ENCODE measurements around the gene VILL. TPM values are rescaled to one million over a fixed set of nuclear protein-coding genes. Genes with fewer than 3 reads are reported as not detected.

VILL gene
- total RNA-seq, 2 experiments from 2014 or later = 14.4 to 15.0 TPM

GRCh38 chr3:37955918-37956707 lies 34.5 kb upstream of the VILL start:
- Mint-ChIP-seq H3K4me3 (no peak overlapping the region), H3K9me3 (no peaks in the 10 kb centered on the region), H3K4me1 (peaks cover 16% of the 10 kb centered on the region)

GRCh38 chr3:37956723-37957538 lies 33.7 kb upstream of the VILL start:
- Mint-ChIP-seq H3K9me3 (no peaks in the 10 kb centered on the region), H3K27ac (peak overlapping the region; percentile 83), H3K36me3 (no peaks in the 10 kb centered on the region), H3K4me1 (peaks cover 16% of the 10 kb centered on the region), H3K27me3 (no peaks in the 10 kb centered on the region), H3K4me3 (no peak overlapping the region)
- no peak for DNase-seq

More at GRCh38 chr3:37955918-37956707, 34.5 kb upstream of the VILL start:
- peak overlapping the region; percentile 55 for H3K27ac Mint-ChIP-seq
- H3K27me3 Mint-ChIP-seq = no peaks in the 10 kb centered on the region
- no peak for DNase-seq
- H3K36me3 Mint-ChIP-seq = no peaks in the 10 kb centered on the region

DNA sequence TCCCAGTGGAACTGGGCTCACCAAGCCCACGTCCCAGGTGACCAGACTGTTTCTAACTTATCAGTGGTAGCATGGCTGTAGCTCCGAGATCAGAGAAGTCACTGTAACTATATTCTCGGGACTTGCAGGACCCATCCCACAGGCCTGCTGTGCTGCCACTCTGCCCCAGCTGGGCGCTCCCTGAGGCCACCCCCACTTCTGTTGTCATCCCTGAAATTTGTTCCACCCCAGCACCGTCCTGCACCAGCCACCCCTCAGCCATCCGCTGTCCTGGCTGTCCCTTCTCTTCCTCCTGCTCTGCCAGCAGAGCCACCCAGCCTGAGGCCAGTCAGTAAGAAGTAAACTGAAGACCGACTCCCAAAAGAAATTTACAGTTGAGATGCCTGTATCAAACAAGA lies 33.0 kb upstream of the VILL start:
- DNase-seq = no peak
- no peaks in the 10 kb centered on the region for H3K9me3 Mint-ChIP-seq
- H3K27ac Mint-ChIP-seq = peak overlapping the region; percentile 83
- H3K4me3 Mint-ChIP-seq = no peak overlapping the region
- H3K27me3 Mint-ChIP-seq = no peaks in the 10 kb centered on the region
- H3K4me1 Mint-ChIP-seq = peaks cover 16% of the 10 kb centered on the region
- no peaks in the 10 kb centered on the region for H3K36me3 Mint-ChIP-seq

DNA sequence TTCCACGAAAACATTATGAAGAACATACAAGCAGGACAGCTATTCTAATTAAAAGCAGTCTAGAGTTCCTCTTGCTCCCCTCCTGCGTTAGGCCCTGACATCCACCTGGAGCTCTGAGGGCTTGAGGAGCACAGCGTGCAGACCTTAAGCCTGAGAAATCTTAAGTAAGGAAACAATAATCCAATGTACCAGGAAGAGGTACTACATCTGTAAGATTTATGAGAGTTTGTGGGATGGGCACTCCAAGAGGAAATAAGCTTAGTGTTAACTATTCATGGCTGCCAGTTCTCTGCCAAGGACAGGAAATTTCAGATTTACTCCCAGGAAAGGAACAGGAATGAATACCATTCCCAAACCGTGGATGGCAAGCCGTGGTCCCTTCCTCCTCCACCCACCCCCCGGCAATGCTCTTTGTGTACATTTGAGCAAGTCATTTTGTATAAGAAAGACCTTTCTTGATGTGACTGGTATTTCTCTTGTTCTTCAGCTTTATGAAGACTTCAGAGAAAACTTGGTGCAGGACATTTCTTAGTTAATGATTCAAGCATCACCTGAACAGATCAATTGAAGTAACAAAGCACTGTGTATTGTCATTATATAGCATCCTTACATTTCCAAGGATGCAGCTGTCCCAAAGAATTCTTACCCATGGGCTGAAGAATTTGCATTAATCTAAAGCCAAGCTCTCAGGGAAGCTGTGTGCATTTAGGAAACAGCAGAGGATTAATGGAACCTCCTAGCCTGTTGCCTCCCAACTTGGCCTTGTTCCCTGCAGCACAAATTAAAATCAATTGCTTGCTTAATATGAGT lies 28.8 kb upstream of the VILL start:
- Mint-ChIP-seq H3K27me3 (no peaks in the 10 kb centered on the region), H3K4me3 (no peak overlapping the region), H3K9me3 (no peaks in the 10 kb centered on the region), H3K36me3 (no peaks in the 10 kb centered on the region), H3K4me1 (peaks cover 13% of the 10 kb centered on the region), H3K27ac (no peak overlapping the region)
- no peak for DNase-seq

- Mint-ChIP-seq H3K4me3 (no peak overlapping the region), H3K4me1 (peaks cover 6% of the 10 kb centered on the region), H3K9me3 (no peaks in the 10 kb centered on the region), H3K27ac (no peak overlapping the region), H3K27me3 (no peaks in the 10 kb centered on the region), H3K36me3 (no peaks in the 10 kb centered on the region)
- DNase-seq = no peak
Observed at GRCh38 chr3:37963016-37963415, 27.6 kb upstream of the VILL start.

- no peak overlapping the region for H3K27ac Mint-ChIP-seq
- H3K9me3 Mint-ChIP-seq = no peaks in the 10 kb centered on the region
- H3K4me1 Mint-ChIP-seq = peaks cover 6% of the 10 kb centered on the region
- no peak overlapping the region for H3K4me3 Mint-ChIP-seq
- H3K36me3 Mint-ChIP-seq = no peaks in the 10 kb centered on the region
- DNase-seq = no peak
- H3K27me3 Mint-ChIP-seq = no peaks in the 10 kb centered on the region
Observed at GRCh38 chr3:37963635-37964034, 27.0 kb upstream of the VILL start.

DNA sequence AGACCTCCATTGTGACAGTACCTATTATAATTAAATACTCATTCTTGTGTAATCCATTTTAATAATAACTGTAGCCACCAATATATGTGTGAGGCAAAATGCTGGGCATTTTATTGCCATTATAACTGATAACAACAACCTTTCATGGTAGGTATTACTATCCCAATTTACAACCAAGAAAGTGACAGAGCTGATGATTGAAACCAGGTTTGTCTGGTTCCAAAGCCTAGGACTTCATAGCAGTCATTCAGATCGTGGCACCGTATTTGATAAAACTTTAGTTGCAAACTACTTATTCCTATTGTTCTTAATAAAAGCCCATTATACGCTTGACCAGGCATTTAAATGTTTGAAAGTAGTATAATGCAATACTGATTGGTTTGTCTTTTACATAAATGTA lies 26.4 kb upstream of the VILL start:
- H3K27ac Mint-ChIP-seq = no peak overlapping the region
- no peaks in the 10 kb centered on the region for H3K27me3 Mint-ChIP-seq
- H3K4me1 Mint-ChIP-seq = peaks cover 6% of the 10 kb centered on the region
- no peak for DNase-seq
- no peaks in the 10 kb centered on the region for H3K36me3 Mint-ChIP-seq
- H3K4me3 Mint-ChIP-seq = no peak overlapping the region
- H3K9me3 Mint-ChIP-seq = no peaks in the 10 kb centered on the region

- Mint-ChIP-seq H3K9me3 (no peaks in the 10 kb centered on the region), H3K4me3 (no peak overlapping the region), H3K4me1 (peaks cover 6% of the 10 kb centered on the region), H3K27ac (no peak overlapping the region), H3K27me3 (no peaks in the 10 kb centered on the region), H3K36me3 (no peaks in the 10 kb centered on the region)
- no peak for DNase-seq
Observed at GRCh38 chr3:37964716-37965115, 25.9 kb upstream of the VILL start.

DNA sequence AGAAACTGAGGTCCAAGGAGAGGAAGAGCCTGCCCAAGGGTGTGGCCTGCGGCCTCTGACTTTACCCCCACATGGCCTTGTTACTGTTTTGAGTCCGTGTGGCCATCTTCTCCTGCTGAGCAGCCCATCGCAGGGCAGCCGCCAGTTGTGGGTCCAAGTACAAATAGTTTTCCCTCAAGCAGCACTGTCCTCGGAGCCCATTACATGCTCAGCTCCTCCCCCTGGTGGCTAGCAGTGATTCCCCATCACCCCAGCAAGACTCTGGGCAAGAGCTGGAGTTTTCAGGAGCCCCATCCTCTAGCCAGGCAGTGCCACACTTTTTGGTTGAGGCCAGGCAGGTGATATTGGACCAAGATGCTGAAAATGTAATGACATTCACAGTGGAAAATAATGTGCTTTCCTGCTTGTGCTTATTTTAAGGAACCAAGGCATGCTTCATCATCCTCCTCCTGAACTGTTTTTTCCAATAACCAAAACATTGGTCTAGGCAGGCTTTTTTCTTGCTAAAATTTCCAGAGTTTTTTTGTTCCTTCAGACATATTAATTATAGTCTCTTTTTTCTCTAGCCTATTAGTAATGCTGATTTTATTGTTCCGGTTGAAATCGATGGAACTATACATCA lies 23.2 kb upstream of the VILL start:
- DNase-seq = peak; percentile 60
- H3K4me3 Mint-ChIP-seq = no peak overlapping the region
- H3K9me3 Mint-ChIP-seq = no peaks in the 10 kb centered on the region
- H3K4me1 Mint-ChIP-seq = peaks cover 6% of the 10 kb centered on the region
- no peaks in the 10 kb centered on the region for H3K27me3 Mint-ChIP-seq
- no peak overlapping the region for H3K27ac Mint-ChIP-seq
- no peaks in the 10 kb centered on the region for H3K36me3 Mint-ChIP-seq

DNA sequence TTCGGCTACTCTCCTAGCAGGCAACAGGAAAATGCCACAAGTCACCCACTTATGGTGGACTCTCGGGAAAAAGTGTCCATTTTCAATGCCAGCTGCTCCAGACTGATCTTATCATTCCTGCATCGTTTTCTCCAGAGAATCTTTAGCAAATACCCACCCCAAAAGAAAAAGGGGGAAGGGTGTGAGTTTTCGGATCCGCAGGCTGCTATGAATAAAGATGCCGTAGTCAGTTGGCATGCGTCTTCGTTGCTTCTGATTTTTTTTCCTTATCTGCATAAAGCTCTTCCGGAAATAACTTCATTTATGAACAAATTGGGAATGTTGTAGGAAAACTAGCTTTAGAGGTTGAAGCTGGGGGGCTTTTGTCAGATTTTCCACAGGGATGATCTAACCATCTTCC lies 22.4 kb upstream of the VILL start:
- no peak overlapping the region for H3K4me3 Mint-ChIP-seq
- H3K9me3 Mint-ChIP-seq = no peaks in the 10 kb centered on the region
- no peaks in the 10 kb centered on the region for H3K27me3 Mint-ChIP-seq
- peaks cover 5% of the 10 kb centered on the region for H3K4me1 Mint-ChIP-seq
- H3K27ac Mint-ChIP-seq = no peak overlapping the region
- no peak for DNase-seq
- H3K36me3 Mint-ChIP-seq = no peaks in the 10 kb centered on the region

DNA sequence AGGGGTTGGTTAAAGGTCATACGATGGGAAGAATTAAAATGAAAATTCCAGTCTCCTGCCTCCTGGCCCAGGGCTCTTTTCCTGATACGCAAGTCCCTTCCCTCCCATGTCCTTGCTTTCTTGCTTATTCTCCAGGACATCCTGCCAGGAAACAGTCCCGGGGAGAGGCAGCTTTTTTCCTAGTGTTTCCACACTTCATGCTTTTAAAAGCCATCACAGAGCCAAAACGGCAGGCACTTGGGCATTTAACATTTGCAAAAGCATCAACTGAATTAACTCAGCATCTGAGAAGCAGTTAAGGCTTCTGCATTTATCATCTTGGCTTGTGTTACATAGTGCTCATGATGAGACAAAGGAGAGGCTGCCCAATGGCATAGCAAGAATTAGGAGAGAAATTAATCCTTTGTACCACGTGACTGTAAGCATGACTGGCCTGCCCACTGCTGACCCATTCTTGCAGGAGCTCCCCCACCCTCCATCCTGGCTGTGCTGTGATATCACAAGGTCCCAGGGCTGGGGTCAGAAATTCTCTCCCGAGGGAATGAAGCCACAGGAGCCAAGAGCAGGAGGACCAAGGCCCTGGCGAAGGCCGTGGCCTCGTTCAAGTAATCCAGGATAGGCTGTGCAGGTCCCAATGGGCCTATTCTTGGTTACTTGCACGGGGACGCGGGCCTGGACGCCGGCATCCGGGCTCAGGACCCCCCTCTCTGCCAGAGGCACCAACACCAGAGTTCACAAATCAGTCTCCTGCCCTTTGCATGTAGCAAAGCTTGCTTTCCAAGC lies 21.6 kb upstream of the VILL start:
- no peaks in the 10 kb centered on the region for H3K36me3 Mint-ChIP-seq
- no peak overlapping the region for H3K4me3 Mint-ChIP-seq
- no peaks in the 10 kb centered on the region for H3K4me1 Mint-ChIP-seq
- DNase-seq = no peak
- no peaks in the 10 kb centered on the region for H3K27me3 Mint-ChIP-seq
- no peak overlapping the region for H3K27ac Mint-ChIP-seq
- H3K9me3 Mint-ChIP-seq = no peaks in the 10 kb centered on the region

- Mint-ChIP-seq H3K27me3 (no peaks in the 10 kb centered on the region), H3K36me3 (no peaks in the 10 kb centered on the region), H3K4me3 (no peak overlapping the region), H3K9me3 (no peaks in the 10 kb centered on the region), H3K4me1 (no peaks in the 10 kb centered on the region), H3K27ac (no peak overlapping the region)
- no peak for DNase-seq
Observed at GRCh38 chr3:37969596-37970100, 20.9 kb upstream of the VILL start.

- no peak for DNase-seq
- Mint-ChIP-seq H3K36me3 (no peaks in the 10 kb centered on the region), H3K4me3 (no peak overlapping the region), H3K9me3 (no peaks in the 10 kb centered on the region), H3K4me1 (peaks cover 2% of the 10 kb centered on the region), H3K27ac (no peak overlapping the region), H3K27me3 (no peaks in the 10 kb centered on the region)
Observed at GRCh38 chr3:37970802-37971201, 19.8 kb upstream of the VILL start.

GRCh38 chr3:37971467-37971866 lies 19.1 kb upstream of the VILL start:
- Mint-ChIP-seq H3K4me1 (peaks cover 2% of the 10 kb centered on the region), H3K9me3 (no peaks in the 10 kb centered on the region), H3K27me3 (no peaks in the 10 kb centered on the region), H3K27ac (no peak overlapping the region), H3K4me3 (no peak overlapping the region), H3K36me3 (no peaks in the 10 kb centered on the region)
- DNase-seq = no peak

Data from activated naive CD8-positive, alpha-beta T cell treated with anti-CD3 and anti-CD28 coated beads for 36 hours (primary cell).